H9 (cell line): Measurements from ENCODE around the gene CCL21. TPM values are rescaled to one million over a fixed set of nuclear protein-coding genes. Genes with fewer than 3 reads are reported as not detected.
"Not testable (repeated sequence)": the region's sequence is repeated elsewhere in the genome, so short reads cannot be mapped to it uniquely, and the experiment has no call there.

Experiments
- DNase-seq: peaks from one replicate; pipeline ENCODE4 v3.0.0-alpha.2; 2017
- H2AFZ ChIP-seq: one replicate; pipeline ENCODE4 v1.6.1; 2013; ENCODE audit warnings: mild to moderate bottlenecking, low read length, control low read depth, moderate library complexity
- H2AK5ac ChIP-seq: 2 replicates; pipeline ENCODE4 v1.6.1; 2013; ENCODE audit warnings: low read length, control low read depth, mixed read lengths; ENCODE audit not compliant: insufficient read length
- H2BK120ac ChIP-seq: one replicate; pipeline ENCODE4 v1.6.1; 2013; ENCODE audit warnings: low read depth, mild to moderate bottlenecking, low read length, control low read depth, inconsistent platforms; ENCODE audit not compliant: poor library complexity, severe bottlenecking
- H2BK12ac ChIP-seq: 2 replicates; pipeline ENCODE4 v1.6.1; 2013; ENCODE audit warnings: low read length, control low read depth, mixed read lengths, low read depth; ENCODE audit not compliant: insufficient read length
- H2BK15ac ChIP-seq: 2 replicates; pipeline ENCODE4 v1.6.1; 2013; ENCODE audit warnings: low read depth, low read length, control low read depth
- H2BK20ac ChIP-seq: one replicate; pipeline ENCODE4 v1.6.1; 2013; ENCODE audit warnings: low read depth, mild to moderate bottlenecking, low read length, control low read depth, inconsistent platforms; ENCODE audit not compliant: poor library complexity, severe bottlenecking
- H2BK5ac ChIP-seq: 2 replicates; pipeline ENCODE4 v1.6.1; 2013; ENCODE audit warnings: low read length, control low read depth, mixed read lengths; ENCODE audit not compliant: insufficient read length
- H3K14ac ChIP-seq: 2 replicates; pipeline ENCODE4 v1.6.1; 2013; ENCODE audit warnings: low read length, control low read depth; ENCODE audit not compliant: insufficient read depth
- H3K18ac ChIP-seq: 2 replicates; pipeline ENCODE4 v1.6.1; 2013; ENCODE audit warnings: low read depth, mild to moderate bottlenecking, mixed read lengths, low read length, control low read depth; ENCODE audit not compliant: insufficient read length
- H3K23ac ChIP-seq: 2 replicates; pipeline ENCODE4 v1.6.1; 2013; ENCODE audit warnings: low read length, control low read depth, mixed read lengths, low read depth; ENCODE audit not compliant: insufficient read length
- H3K23me2 ChIP-seq: 2 replicates; pipeline ENCODE4 v1.6.1; 2013; ENCODE audit warnings: low read depth, mild to moderate bottlenecking, mixed read lengths, low read length, control low read depth; ENCODE audit not compliant: insufficient read length, poor library complexity, severe bottlenecking
- H3K27ac ChIP-seq: 2 replicates; pipeline ENCODE4 v1.5.1; 2013; ENCODE audit warnings: low read length, control low read depth, mixed read lengths, low read depth; ENCODE audit not compliant: insufficient read length
- H3K27me3 ChIP-seq: 2 replicates; pipeline ENCODE4 v1.6.1; 2013; ENCODE audit warnings: low read length, control low read depth, inconsistent platforms; ENCODE audit not compliant: insufficient read depth
- H3K4ac ChIP-seq: 2 replicates; pipeline ENCODE4 v1.6.1; 2013; ENCODE audit warnings: low read depth, mild to moderate bottlenecking, control low read depth, inconsistent platforms, low read length, moderate library complexity
- H3K4me1 ChIP-seq: 2 replicates; pipeline ENCODE4 v1.6.1; 2013; ENCODE audit warnings: low read length, control low read depth, inconsistent platforms; ENCODE audit not compliant: insufficient read depth
- H3K4me2 ChIP-seq: 2 replicates; pipeline ENCODE4 v1.6.1; 2013; ENCODE audit warnings: low read length, control low read depth, mixed read lengths; ENCODE audit not compliant: insufficient read length, insufficient read depth
- H3K56ac ChIP-seq: 2 replicates; pipeline ENCODE4 v1.6.1; 2013; ENCODE audit warnings: low read depth, mild to moderate bottlenecking, mixed read lengths, low read length, control low read depth; ENCODE audit not compliant: insufficient read length
- H3K79me1 ChIP-seq: 2 replicates; pipeline ENCODE4 v1.6.1; 2013; ENCODE audit warnings: low read depth, mild to moderate bottlenecking, moderate library complexity, low read length, control low read depth, inconsistent platforms; ENCODE audit not compliant: insufficient read depth, poor library complexity, severe bottlenecking
- H3K79me2 ChIP-seq: 2 replicates; pipeline ENCODE4 v1.6.1; 2013; ENCODE audit warnings: low read length, control low read depth, inconsistent platforms; ENCODE audit not compliant: insufficient read depth
- H3K9ac ChIP-seq: 2 replicates; pipeline ENCODE4 v1.6.1; 2013; ENCODE audit warnings: low read length, control low read depth, mixed read lengths; ENCODE audit not compliant: insufficient read length; ENCODE audit errors: extremely low read depth
- H3K9me3 ChIP-seq: one replicate; pipeline ENCODE4 v1.6.1; 2013; ENCODE audit warnings: low read depth, low read length, inconsistent platforms; ENCODE audit not compliant: control insufficient read depth
- H3T11ph ChIP-seq: one replicate; pipeline ENCODE4 v1.6.1; 2013; ENCODE audit warnings: mild to moderate bottlenecking, low read length, control low read depth, inconsistent platforms
- H4K20me1 ChIP-seq: one replicate; pipeline ENCODE4 v1.6.1; 2013; ENCODE audit not compliant: control insufficient read depth, insufficient read length, insufficient read depth
- H4K5ac ChIP-seq: 2 replicates; pipeline ENCODE4 v1.6.1; 2013; ENCODE audit warnings: low read depth, mild to moderate bottlenecking, mixed read lengths, low read length, control low read depth; ENCODE audit not compliant: insufficient read length
- H4K8ac ChIP-seq: replicated peaks from 2 replicates; pipeline ENCODE4 v1.6.1; 2013; ENCODE audit warnings: low read length, control low read depth, mixed read lengths, low read depth; ENCODE audit not compliant: insufficient read length
- H4K91ac ChIP-seq: 2 replicates; pipeline ENCODE4 v1.6.1; 2013; ENCODE audit warnings: low read depth, mild to moderate bottlenecking, moderate library complexity, mixed read lengths, low read length, control low read depth; ENCODE audit not compliant: insufficient read length
- H3K27ac Mint-ChIP-seq, 3 experiments: 2 replicates in 2 of 3; 3 replicates in 1 of 3; pipeline ENCODE4 v1.8.0; 2020 to 2021; ENCODE audit warnings: mixed read lengths in 3 of 3, mild to moderate bottlenecking in 1 of 3, moderate library complexity in 1 of 3
- H3K27me3 Mint-ChIP-seq: 2 replicates; pipeline ENCODE4 v1.8.0; 2021; ENCODE audit warnings: low read depth, mild to moderate bottlenecking, moderate library complexity, mixed read lengths
- H3K36me3 Mint-ChIP-seq, 3 experiments: 2 replicates in 2 of 3; 3 replicates in 1 of 3; pipeline ENCODE4 v1.8.0; 2020 to 2021; ENCODE audit warnings: low read depth in 3 of 3, mixed read lengths in 3 of 3; ENCODE audit not compliant: insufficient read depth in 1 of 3
- H3K4me1 Mint-ChIP-seq, 2 experiments: 2 replicates each; pipeline ENCODE4 v1.8.0; 2020; ENCODE audit warnings: mixed read lengths in 2 of 2
- H3K4me3 Mint-ChIP-seq, 2 experiments: 2 replicates in 1 of 2; 3 replicates in 1 of 2; pipeline ENCODE4 v1.8.0; 2020 to 2021; ENCODE audit warnings: mild to moderate bottlenecking in 2 of 2, mixed read lengths in 2 of 2, moderate library complexity in 1 of 2
- H3K9me3 Mint-ChIP-seq, 2 experiments: 2 replicates in 1 of 2; 3 replicates in 1 of 2; pipeline ENCODE4 v1.8.0; 2020; ENCODE audit warnings: mild to moderate bottlenecking in 2 of 2, mixed read lengths in 2 of 2, moderate library complexity in 1 of 2
- WGBS: extraction: QIAGEN DNeasy Blood & Tissue Kit; methylation state at CpG from one replicate; pipeline ENCODE4 v1.1.7; 2013; ENCODE audit warnings: missing lambda C conversion rate, low lambda C conversion rate, mixed read lengths; ENCODE audit not compliant: insufficient read length; ENCODE audit errors: extremely low coverage; 5-methylcytosine and 5-hydroxymethylcytosine counted together
- total RNA-seq: library from RNA; stranded (reverse); gene quantifications from 2 replicates; pipeline ENCODE4 v1.2.1, GENCODE V29; 2021
- TF ChIP-seq, protein P1 (sequence below): fragments of 200-600 bp; sonication (generic); conservative IDR thresholded peaks from 3 replicates; pipeline ENCODE4 v1.8.0; 2021; ENCODE audit warnings: antibody characterized with exemption, mild to moderate bottlenecking

Gene CCL21
- total RNA-seq, 1 experiment from 2014 or later = not detected

DNA sequence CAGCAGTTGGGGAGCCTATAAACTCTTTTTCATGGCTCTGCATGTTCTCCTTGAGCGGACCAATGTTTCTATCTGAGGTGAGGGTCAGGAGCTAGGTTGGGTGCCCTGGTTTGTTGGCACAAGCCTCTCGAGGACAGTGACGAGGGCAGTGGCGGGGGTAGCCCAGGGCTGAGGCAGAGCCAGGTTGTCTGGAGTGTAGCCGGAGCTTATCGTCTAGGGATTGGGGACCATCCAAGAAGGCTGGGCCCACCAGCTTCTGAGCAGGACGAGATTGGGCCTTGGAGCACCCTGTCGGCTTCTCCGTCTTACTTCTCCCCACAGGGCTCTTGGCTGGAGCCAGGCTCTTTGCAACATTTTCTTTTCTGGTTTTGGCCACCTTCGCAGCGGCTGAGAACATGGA lies 13.2 kb upstream of the CCL21 start:
- no peak overlapping the region for H3K4me3 Mint-ChIP-seq
- Histone ChIP-seq H3K9me3 (no peaks in the 10 kb centered on the region), H3K18ac (no peak overlapping the region), H3K56ac (no peak overlapping the region), H2AK5ac (no peak overlapping the region), H2BK120ac (no peak overlapping the region), H3K27me3 (no peaks in the 10 kb centered on the region; the same call in 1 of the 2 replicates), H3K14ac (no peak overlapping the region), H3K79me1 (no peaks in the 10 kb centered on the region), H3K9ac (no peak overlapping the region), H2BK5ac (no peak overlapping the region), H3K79me2 (no peaks in the 10 kb centered on the region), H4K5ac (no peak overlapping the region), H3K23me2 (no peaks in the 10 kb centered on the region), H3K4me1 (no peaks in the 10 kb centered on the region), H4K91ac (no peak overlapping the region), H3K23ac (no peak overlapping the region), H2BK15ac (no peak overlapping the region), H3K27ac (no peak overlapping the region), H3T11ph (no peak overlapping the region), H2BK12ac (no peak overlapping the region), H3K4me2 (no peak overlapping the region), H2BK20ac (no peak overlapping the region), H3K4ac (no peak overlapping the region), H4K8ac (no peak overlapping the region), H2AFZ (no peak overlapping the region), H4K20me1 (no peaks in the 10 kb centered on the region)
- H3K27ac Mint-ChIP-seq = no peak overlapping the region
- peaks cover 18% of the 10 kb centered on the region for H3K27me3 Mint-ChIP-seq
- no CpG with 5 or more reads among the region's 11 CpGs for WGBS
- DNase-seq = no peak
- no peaks in the 10 kb centered on the region; a peak in 3 of 5 replicates for H3K9me3 Mint-ChIP-seq
- no peaks in the 10 kb centered on the region for H3K36me3 Mint-ChIP-seq
- TF ChIP-seq, protein P1, sequence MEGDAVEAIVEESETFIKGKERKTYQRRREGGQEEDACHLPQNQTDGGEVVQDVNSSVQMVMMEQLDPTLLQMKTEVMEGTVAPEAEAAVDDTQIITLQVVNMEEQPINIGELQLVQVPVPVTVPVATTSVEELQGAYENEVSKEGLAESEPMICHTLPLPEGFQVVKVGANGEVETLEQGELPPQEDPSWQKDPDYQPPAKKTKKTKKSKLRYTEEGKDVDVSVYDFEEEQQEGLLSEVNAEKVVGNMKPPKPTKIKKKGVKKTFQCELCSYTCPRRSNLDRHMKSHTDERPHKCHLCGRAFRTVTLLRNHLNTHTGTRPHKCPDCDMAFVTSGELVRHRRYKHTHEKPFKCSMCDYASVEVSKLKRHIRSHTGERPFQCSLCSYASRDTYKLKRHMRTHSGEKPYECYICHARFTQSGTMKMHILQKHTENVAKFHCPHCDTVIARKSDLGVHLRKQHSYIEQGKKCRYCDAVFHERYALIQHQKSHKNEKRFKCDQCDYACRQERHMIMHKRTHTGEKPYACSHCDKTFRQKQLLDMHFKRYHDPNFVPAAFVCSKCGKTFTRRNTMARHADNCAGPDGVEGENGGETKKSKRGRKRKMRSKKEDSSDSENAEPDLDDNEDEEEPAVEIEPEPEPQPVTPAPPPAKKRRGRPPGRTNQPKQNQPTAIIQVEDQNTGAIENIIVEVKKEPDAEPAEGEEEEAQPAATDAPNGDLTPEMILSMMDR = no peak
- H3K4me1 Mint-ChIP-seq = no peaks in the 10 kb centered on the region

GRCh38 chr9:34719769-34720025 lies 9.8 kb upstream of the CCL21 start:
- not testable (repeated sequence) for H2AFZ ChIP-seq, H3K9me3 ChIP-seq, H3K23me2 ChIP-seq, H3K4me1 ChIP-seq, H3K27ac ChIP-seq, H2BK5ac ChIP-seq, H2AK5ac ChIP-seq, H4K8ac ChIP-seq, H4K20me1 ChIP-seq, H3K36me3 Mint-ChIP-seq, H3K4me2 ChIP-seq, H4K5ac ChIP-seq, H2BK12ac ChIP-seq, H3K18ac ChIP-seq, H2BK120ac ChIP-seq, H2BK15ac ChIP-seq, H3K4me1 Mint-ChIP-seq, H3K79me1 ChIP-seq, H3K9me3 Mint-ChIP-seq, H2BK20ac ChIP-seq, H3K4me3 Mint-ChIP-seq, DNase-seq, H3K27me3 ChIP-seq, H3K27ac Mint-ChIP-seq, H3K79me2 ChIP-seq, H3K56ac ChIP-seq, H4K91ac ChIP-seq, H3K4ac ChIP-seq, H3K23ac ChIP-seq, H3K14ac ChIP-seq, H3T11ph ChIP-seq, H3K9ac ChIP-seq
- H3K27me3 Mint-ChIP-seq = peaks cover 10% of the 10 kb centered on the region
